Peyer's patch (tissue), 4 donors: ENCODE measurements around the gene ZNF738.
A peak's percentile ranks its signal among the peaks of the same experiment; 100 is the strongest.

ENCODE experiments used
- CTCF ChIP-seq, 6 experiments: fragments of 450-650 bp in 4 of 6; fragments of 200-600 bp in 2 of 6; sonication (generic) in 1 of 6; IDR thresholded peaks; one replicate each; pipeline ENCODE4 v1.5.1; 2017 to 2019; ENCODE audit warnings: antibody characterized with exemption in 6 of 6, mild to moderate bottlenecking in 3 of 6, moderate library complexity in 1 of 6
- POLR2A ChIP-seq, 2 donors: fragments of 450-650 bp; IDR thresholded peaks; one replicate each; pipeline ENCODE4 v1.5.1; 2017; ENCODE audit warnings: antibody characterized with exemption in 2 of 2, mild to moderate bottlenecking in 2 of 2, moderate library complexity in 2 of 2

DNA sequence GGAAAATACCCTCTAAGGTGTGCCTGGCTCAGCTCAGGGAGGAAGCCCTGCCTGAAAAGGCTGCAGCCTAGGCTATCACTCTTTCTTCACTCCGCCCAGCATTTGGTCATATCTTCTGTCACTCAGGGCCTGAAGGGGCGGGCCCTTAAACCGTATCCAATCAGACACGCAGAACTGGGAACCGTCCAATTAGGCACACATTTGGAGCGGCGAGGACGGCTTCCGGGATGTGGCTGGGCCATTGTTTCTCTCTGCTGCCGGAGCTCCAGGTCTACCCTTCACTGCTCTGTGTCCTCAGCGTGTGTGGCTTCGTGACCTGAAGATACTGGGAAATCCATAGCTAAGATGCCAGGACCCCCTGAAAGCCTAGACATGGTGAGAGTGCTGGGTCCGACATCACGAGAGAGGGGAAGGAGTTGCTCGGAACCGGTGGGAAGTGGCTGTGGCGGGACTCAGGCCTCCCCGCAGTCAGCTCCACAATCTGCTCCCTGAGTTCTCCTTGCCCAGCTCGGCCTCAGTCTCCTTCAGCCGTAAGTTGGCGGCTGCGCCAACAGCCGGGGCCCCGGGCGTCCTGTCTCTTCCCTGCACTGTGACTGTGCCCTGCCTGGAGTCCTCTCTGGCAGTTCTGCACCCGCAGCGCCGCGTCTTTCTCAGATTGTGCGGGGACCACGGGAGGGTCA lies 38.2 kb downstream of the ZNF738 start, which contains the start of gene ZNF493:
- TF ChIP-seq CTCF (IDR thresholded peaks at IDR 0.05) (no peak), POLR2A (IDR thresholded peaks at IDR 0.05) (peak; percentile 44 to 77)
